GM12878 (cell line): ENCODE measurements around the gene C3orf20. TPM values are rescaled to one million over a fixed set of nuclear protein-coding genes. Genes with fewer than 3 reads are reported as not detected.

Experiments
- ATAC-seq: fragments of 200-7000 bp; cut with Tn5 transposase; 3 replicates; pipeline ENCODE4 v1.9.1; 2020; ENCODE audit warnings: mild to moderate bottlenecking, moderate library complexity
- BruUV-seq: library from RNA; stranded (reverse); fragments of 400-500 nt; replicated peaks from 2 replicates; lab custom pipeline; 2021; lab: Mats Ljungman, UMichigan
- CTCF ChIA-PET: fragments of 300-600 bp; sonication (Branson Sonifier 250); formaldehyde crosslinking; extraction: SDS; loops from one replicate; lab custom pipeline; 2021; ENCODE audit warnings: inconsistent platforms; lab: Yijun Ruan, JAX
- POLR2A ChIA-PET: fragments of 350-600 bp; formaldehyde crosslinking; extraction: SDS; loops from one replicate; lab custom pipeline; 2021; ENCODE audit warnings: inconsistent platforms; lab: Charles Lee
- RAD21 ChIA-PET: fragments of 300-600 bp; sonication (Branson Sonifier 250); formaldehyde crosslinking; loops from one replicate; lab custom pipeline; 2023; ENCODE audit warnings: antibody characterized with exemption; ENCODE audit not compliant: unreplicated experiment; lab: Charles Lee
- SMC1A ChIA-PET: fragments of 300-600 bp; sonication (Branson Sonifier 250); formaldehyde crosslinking; loops from one replicate; lab custom pipeline; 2023; ENCODE audit not compliant: unreplicated experiment, uncharacterized antibody; lab: Charles Lee
- DNase-seq: peaks from one replicate; pipeline ENCODE4 v3.0.0-alpha.2; 2011; ENCODE audit warnings: low read depth, low spot score
- FAIRE-seq: peaks from 3 replicates; lab custom pipeline; 2011; peaks lifted over from hg19 to GRCh38; lab: Jason Lieb, UNC
- H2AFZ ChIP-seq: 2 replicates; pipeline ENCODE4 v1.6.0; 2011; ENCODE audit warnings: low read depth, low read length, control low read depth; ENCODE audit not compliant: control insufficient read depth
- H3K27ac ChIP-seq: 2 replicates; pipeline ENCODE4 v1.5.1; 2011; ENCODE audit warnings: control low read depth; ENCODE audit not compliant: control insufficient read depth, insufficient read depth
- H3K27me3 ChIP-seq, 2 experiments: replicated peaks in 1 of 2; 2 replicates each; pipeline versions ENCODE4 v1.6.0 to v1.6.1; 2011; ENCODE audit warnings: low read length in 1 of 2; ENCODE audit not compliant: control insufficient read depth in 2 of 2, insufficient read depth in 2 of 2
- H3K36me3 ChIP-seq, 2 experiments: 2 replicates each; pipeline ENCODE4 v1.5.1; 2011; ENCODE audit warnings: low read length in 1 of 2; ENCODE audit not compliant: control insufficient read depth in 2 of 2, insufficient read depth in 2 of 2
- H3K4me1 ChIP-seq: 2 replicates; pipeline ENCODE4 v1.6.1; 2011; ENCODE audit warnings: mild to moderate bottlenecking, low read length, moderate library complexity, mixed read lengths; ENCODE audit not compliant: control insufficient read depth, insufficient read depth
- H3K4me2 ChIP-seq: 2 replicates; pipeline ENCODE4 v1.6.0; 2011; ENCODE audit warnings: control low read depth; ENCODE audit not compliant: control insufficient read depth, insufficient read depth
- H3K4me3 ChIP-seq: fragments of 200-600 bp; sonication (generic); 2 replicates; pipeline ENCODE4 v1.5.1; 2016
- H3K79me2 ChIP-seq: 2 replicates; pipeline ENCODE4 v1.6.0; 2011; ENCODE audit warnings: low read length; ENCODE audit not compliant: control insufficient read depth, insufficient read depth
- H3K9ac ChIP-seq: 2 replicates; pipeline ENCODE4 v1.8.0; 2011; ENCODE audit warnings: low read length, control low read depth, mixed read lengths; ENCODE audit not compliant: control insufficient read depth, insufficient read depth
- H3K9me3 ChIP-seq: replicated peaks from 3 replicates; pipeline ENCODE4 v1.5.1; 2011; ENCODE audit warnings: mild to moderate bottlenecking, low read length; ENCODE audit not compliant: control insufficient read depth, insufficient read depth
- H4K20me1 ChIP-seq: 2 replicates; pipeline ENCODE4 v1.6.0; 2011; ENCODE audit not compliant: control insufficient read depth, insufficient read depth
- ATF2 ChIP-seq: IDR thresholded peaks from 2 replicates; pipeline ENCODE4 v1.6.1; 2012; ENCODE audit warnings: low read length, inconsistent platforms
- BHLHE40 ChIP-seq, 2 experiments: fragments of 450-650 bp in 1 of 2; IDR thresholded peaks; 2 replicates each; pipeline ENCODE4 v1.6.1; 2011 to 2017; ENCODE audit warnings: low read depth in 2 of 2, borderline replicate concordance in 1 of 2, improper control_type of control experiment in 1 of 2, low read length in 1 of 2, mild to moderate bottlenecking in 1 of 2
- BRCA1 ChIP-seq: IDR thresholded peaks from 2 replicates; pipeline ENCODE4 v1.6.1; 2011; ENCODE audit warnings: low read depth, low read length, improper control_type of control experiment
- E4F1 ChIP-seq: fragments of 450-650 bp; IDR thresholded peaks from 2 replicates; pipeline ENCODE4 v1.6.1; 2018; ENCODE audit warnings: borderline replicate concordance, mild to moderate bottlenecking; ENCODE audit not compliant: partially characterized antibody
- GATAD2B ChIP-seq: fragments of 450-650 bp; conservative IDR thresholded peaks from 2 replicates; pipeline ENCODE4 v1.6.1; 2017; ENCODE audit warnings: low read depth, mild to moderate bottlenecking, moderate library complexity
- LARP7 ChIP-seq: fragments of 450-650 bp; IDR thresholded peaks from 2 replicates; pipeline ENCODE4 v1.6.1; 2017; ENCODE audit warnings: mild to moderate bottlenecking
- MEF2B ChIP-seq: fragments of 450-650 bp; IDR thresholded peaks from 2 replicates; pipeline ENCODE4 v1.6.1; 2018; ENCODE audit warnings: mild to moderate bottlenecking, moderate library complexity; ENCODE audit not compliant: partially characterized antibody, poor library complexity, severe bottlenecking
- NBN ChIP-seq: fragments of 450-650 bp; IDR thresholded peaks from 2 replicates; pipeline ENCODE4 v1.6.1; 2016
- NR2C1 ChIP-seq: fragments of 450-650 bp; IDR thresholded peaks from 2 replicates; pipeline ENCODE4 v1.6.1; 2017; ENCODE audit warnings: antibody characterized with exemption, mild to moderate bottlenecking, moderate library complexity
- PAX5 ChIP-seq: IDR thresholded peaks from 2 replicates; pipeline ENCODE4 v1.6.1; 2011; ENCODE audit warnings: low read depth, low read length, borderline replicate concordance
- PKNOX1 ChIP-seq: fragments of 450-650 bp; IDR thresholded peaks from 2 replicates; pipeline ENCODE4 v1.6.1; 2016; ENCODE audit warnings: mild to moderate bottlenecking
- RUNX3 ChIP-seq: IDR thresholded peaks from 2 replicates; pipeline ENCODE4 v1.6.1; 2012; ENCODE audit warnings: low read length, inconsistent platforms
- SREBF2 ChIP-seq: IDR thresholded peaks from 2 replicates; pipeline ENCODE4 v1.6.1; 2012; ENCODE audit warnings: mild to moderate bottlenecking, low read length
- TCF7 ChIP-seq: IDR thresholded peaks from 2 replicates; pipeline ENCODE4 v1.6.1; 2014; ENCODE audit warnings: antibody characterized with exemption, borderline replicate concordance
- ZNF592 ChIP-seq: fragments of 450-650 bp; IDR thresholded peaks from 2 replicates; pipeline ENCODE4 v1.6.1; 2017; ENCODE audit warnings: mild to moderate bottlenecking, moderate library complexity
- WGBS: methylation state at CpG from one replicate; pipeline ENCODE4 v1.1.6; 2016; ENCODE audit warnings: low lambda C conversion rate; ENCODE audit not compliant: insufficient replicate concordance, insufficient coverage; ENCODE audit errors: missing lambda C conversion rate; 5-methylcytosine and 5-hydroxymethylcytosine counted together
- in situ Hi-C: fragments of 300-500 bp; cut with MboI; formaldehyde crosslinking; loops from 9 replicates; pipeline ENCODE4 v1.14.3; 2018; ENCODE audit warnings: mixed read lengths
- intact Hi-C: fragments of 100-400 bp; cut with micrococcal nuclease; formaldehyde crosslinking; loops from one replicate; pipeline ENCODE4 v1.14.2; 2022; ENCODE audit not compliant: unreplicated experiment
- polyA plus RNA-seq, 11 experiments: library from polyadenylated mRNA; depleted of rRNA in 4 of 11; unstranded in 6 of 11; stranded (reverse) in 5 of 11; fragments of >200 nt; fragmentation: Nextera tagmentation in 4 of 11; fragmentation: Illumina TruSeq in 1 of 11; extraction: Ambion mirVana in 4 of 11; extraction: Trizol in 1 of 11; gene quantifications; 1 replicate in 1 of 11; 2 replicates in 10 of 11; pipeline versions ENCODE4 v1.2.1 to v1.2.3, GENCODE V29; 2011 to 2016; ENCODE audit warnings: inconsistent platforms in 2 of 11, missing spikeins in 2 of 11, low read depth in 1 of 11
- total RNA-seq, 4 experiments: library from RNA; depleted of rRNA in 3 of 4; stranded (reverse); fragments of >200 nt in 3 of 4; fragmentation: Illumina TruSeq in 1 of 4; extraction: Trizol in 1 of 4; gene quantifications; 2 replicates each; pipeline versions ENCODE4 v1.2.1 to v1.2.3, GENCODE V29; 2013 to 2021

C3orf20 gene
- total and polyA plus RNA-seq, 10 of the 15 experiments (the other 5 are each of a cell fraction or from before 2014, with no cell fraction given): 0.05 to 2.9 (median 1.0) TPM

- in situ Hi-C loops: no loop called here
- no peaks in the 10 kb centered on the region for H3K4me1 ChIP-seq
- ChIA-PET SMC1A (interaction anchor here (0.6 to 1.2 kb wide), 4 partner anchors 29 to 229 kb away, joined by 3 to 5 read pairs (median 4); no protein-coding TSS in a partner anchor), POLR2A (no interaction called here), RAD21 (interaction anchor here (1.2 kb wide), 1 partner anchor 114 kb away, joined by 5 read pairs; no protein-coding TSS in a partner anchor), CTCF (interaction anchor here (1.0 to 1.4 kb wide), 4 partner anchors 9 to 134 kb away, joined by 3 to 4 read pairs (median 3); no protein-coding TSS in a partner anchor)
- peak; percentile 80 for ATAC-seq
- no peaks in the 10 kb centered on the region for H3K36me3 ChIP-seq
- H3K9ac ChIP-seq: no peak overlapping the region
- no peak overlapping the region for H3K4me3 ChIP-seq
- no peaks in the 10 kb centered on the region for H3K79me2 ChIP-seq
- no peak overlapping the region for H3K4me2 ChIP-seq
- H3K9me3 ChIP-seq: no peaks in the 10 kb centered on the region
- BruUV-seq: no TSS peak
- intact Hi-C loops: no loop called here
- H2AFZ ChIP-seq: no peak overlapping the region
- no peak for FAIRE-seq
- peaks cover 4 to 9% of the 10 kb centered on the region in 2 experiments; a peak in 3 of 4 replicates for H3K27me3 ChIP-seq
- H3K27ac ChIP-seq: no peak overlapping the region
- WGBS: 24% methylated on average over 8 of the region's 8 CpGs
- no peaks in the 10 kb centered on the region for H4K20me1 ChIP-seq
- no peak for DNase-seq
- TF ChIP-seq ATF2 (0 out of 2 replicates have a peak, but pooled peaks have one; percentile 20), RUNX3 (peak; percentile 65), NBN (no peak), PAX5 (peak; percentile 69; the same call in 1 of the 2 replicates), PKNOX1 (peak; percentile 33), BHLHE40 (IDR thresholded peaks at IDR 0.05; ENCODE audit: borderline replicate concordance in 1 of 2, low read depth in 2 of 2, low read length in 1 of 2) (no peak), MEF2B (no peak), TCF7 (no peak), GATAD2B (no peak), SREBF2 (no peak), NR2C1 (no peak), BRCA1 (no peak), LARP7 (no peak), ZNF592 (no peak), E4F1 (no peak)
Observed at GRCh38 chr3:14806641-14807263, 131.8 kb downstream of the C3orf20 start.
